Large intestine (tissue), 3 donors: Measurements from ENCODE around the gene SLC1A7. TPM values are rescaled to one million over a fixed set of nuclear protein-coding genes. Genes with fewer than 3 reads are reported as not detected.
A peak's percentile ranks its signal among the peaks of the same experiment; 100 is the strongest.

Experiments
- DNase-seq, 2 donors: peaks; one replicate each; pipeline versions ENCODE4 v3.0.0 to v3.0.0-alpha.2; 2013
- H3K27ac ChIP-seq: one replicate; pipeline ENCODE4 v1.5.1; 2013; ENCODE audit warnings: low read length
- H3K27me3 ChIP-seq: 2 replicates; pipeline ENCODE4 v1.6.1; 2013; ENCODE audit warnings: low read length; ENCODE audit not compliant: control insufficient read depth, insufficient read depth
- H3K36me3 ChIP-seq: 2 replicates; pipeline ENCODE4 v1.6.1; 2013; ENCODE audit warnings: low read length; ENCODE audit not compliant: control insufficient read depth, insufficient read depth
- H3K4me1 ChIP-seq: one replicate; pipeline ENCODE4 v1.6.1; 2013; ENCODE audit warnings: low read length; ENCODE audit not compliant: control insufficient read depth, insufficient read depth
- H3K4me3 ChIP-seq: one replicate; pipeline ENCODE4 v1.5.1; 2013; ENCODE audit warnings: low read length
- H3K9me3 ChIP-seq: one replicate; pipeline ENCODE4 v1.6.1; 2013; ENCODE audit warnings: mild to moderate bottlenecking, low read depth, low read length, moderate library complexity; ENCODE audit not compliant: control insufficient read depth
- WGBS: methylation state at CpG from one replicate; pipeline ENCODE4 v1.1.5; 2013; ENCODE audit warnings: low lambda C conversion rate; ENCODE audit not compliant: insufficient coverage; 5-methylcytosine and 5-hydroxymethylcytosine counted together
- polyA plus RNA-seq: library from polyadenylated mRNA; unstranded; fragments of 120-200 nt; gene quantifications from one replicate; pipeline ENCODE4 v1.2.1, GENCODE V29; 2013

Gene SLC1A7
- polyA plus RNA-seq, 1 donor = 0.40 TPM

DNA sequence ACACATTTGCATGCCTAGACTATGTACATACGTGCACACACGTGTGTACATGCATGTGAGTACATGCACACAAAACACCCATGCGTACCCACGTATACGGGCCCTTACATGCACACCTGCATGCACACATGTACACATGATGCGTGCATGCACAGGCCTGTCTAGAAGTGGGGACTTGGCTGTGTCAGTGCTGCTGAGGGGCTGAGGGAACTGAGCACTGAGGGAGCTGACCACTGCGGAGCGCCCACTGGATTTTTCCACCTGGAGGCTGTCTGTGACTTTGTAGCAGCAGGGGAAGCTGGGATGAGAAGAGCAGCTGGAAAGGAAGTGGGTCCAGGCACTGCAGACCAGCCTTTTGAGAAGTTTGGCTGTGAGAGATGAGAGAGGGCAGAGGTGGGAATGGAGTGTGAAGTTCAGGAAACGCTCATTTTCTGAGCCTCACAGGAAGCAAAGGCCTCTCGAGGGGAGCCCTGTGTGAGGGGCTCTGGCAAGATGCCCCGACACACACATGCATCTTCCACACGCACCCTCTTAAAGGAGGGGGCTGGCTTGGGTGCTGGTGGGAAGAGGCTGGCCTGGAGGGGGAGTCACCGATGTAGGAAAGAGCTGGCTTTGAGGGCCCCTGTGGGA is 59.5 kb downstream of the SLC1A7 start:
- Histone ChIP-seq H3K4me1 (peaks cover 4% of the 10 kb centered on the region), H3K9me3 (peaks cover 7% of the 10 kb centered on the region), H3K4me3 (no peak overlapping the region), H3K27ac (no peak overlapping the region), H3K27me3 (no peaks in the 10 kb centered on the region), H3K36me3 (no peaks in the 10 kb centered on the region)
- no peak for DNase-seq
- no CpG with 5 or more reads among the region's 13 CpGs for WGBS

DNA sequence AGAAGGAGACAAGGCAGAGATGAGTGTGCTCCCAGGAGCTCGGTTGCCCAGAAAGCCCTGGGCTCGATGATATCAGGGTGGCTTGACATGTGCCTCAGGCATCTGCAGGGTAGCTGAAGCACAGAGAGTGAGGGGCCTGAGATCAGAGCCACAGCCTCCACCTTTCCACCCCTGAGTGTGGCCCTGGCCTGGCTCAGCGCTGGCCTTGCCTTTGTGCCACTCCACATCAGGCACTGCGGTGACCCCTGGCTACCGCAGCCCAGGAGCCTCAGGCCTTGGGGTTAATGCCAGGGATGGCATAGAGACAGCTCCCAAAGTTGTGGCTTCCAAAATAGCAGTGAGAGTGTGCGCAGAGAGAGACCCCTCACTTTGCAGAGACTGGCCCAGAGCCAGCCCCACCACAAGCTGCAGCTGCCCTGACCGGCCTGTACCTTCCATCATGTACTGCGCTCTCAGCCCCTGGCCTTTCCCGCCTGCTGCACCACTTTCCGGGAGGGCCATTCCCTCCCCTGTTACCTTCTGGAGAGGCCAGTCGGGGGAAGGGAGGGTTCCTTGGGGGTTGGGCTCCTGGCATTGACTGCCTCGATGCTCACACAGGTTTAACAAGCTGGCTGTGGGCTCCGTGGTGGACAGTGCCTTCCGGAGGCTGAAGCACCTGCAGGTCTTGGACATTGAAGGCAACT is 60.9 kb downstream of the SLC1A7 start:
- H3K27ac ChIP-seq = no peak overlapping the region
- no peak for DNase-seq
- no peaks in the 10 kb centered on the region for H3K36me3 ChIP-seq
- WGBS = no CpG with 5 or more reads among the region's 14 CpGs
- H3K27me3 ChIP-seq = no peaks in the 10 kb centered on the region
- no peak overlapping the region for H3K4me3 ChIP-seq
- peaks cover 7% of the 10 kb centered on the region for H3K9me3 ChIP-seq
- peaks cover 4% of the 10 kb centered on the region for H3K4me1 ChIP-seq

DNA sequence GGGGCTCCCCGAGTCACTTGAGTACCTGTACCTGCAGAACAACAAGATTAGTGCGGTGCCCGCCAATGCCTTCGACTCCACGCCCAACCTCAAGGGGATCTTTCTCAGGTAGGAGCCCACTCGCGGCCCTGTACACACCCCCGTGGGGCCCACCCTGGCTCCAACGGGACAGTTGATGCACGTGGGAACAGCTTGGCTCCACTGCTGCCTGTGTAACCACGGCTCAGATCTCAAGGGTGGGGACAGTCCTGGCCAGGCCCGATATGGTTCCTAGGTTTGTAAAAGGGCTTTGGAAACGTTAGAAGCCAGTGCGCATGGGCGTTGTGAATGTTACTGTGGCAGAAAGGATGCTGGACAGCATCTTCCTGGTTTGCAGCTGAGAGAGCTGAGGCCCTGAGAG is 61.7 kb downstream of the SLC1A7 start:
- Histone ChIP-seq H3K9me3 (peaks cover 7% of the 10 kb centered on the region), H3K27ac (no peak overlapping the region), H3K4me1 (peaks cover 4% of the 10 kb centered on the region), H3K27me3 (no peaks in the 10 kb centered on the region), H3K36me3 (no peaks in the 10 kb centered on the region), H3K4me3 (no peak overlapping the region)
- WGBS = 60% methylated on average over 1 of the region's 15 CpGs
- DNase-seq = no peak

DNA sequence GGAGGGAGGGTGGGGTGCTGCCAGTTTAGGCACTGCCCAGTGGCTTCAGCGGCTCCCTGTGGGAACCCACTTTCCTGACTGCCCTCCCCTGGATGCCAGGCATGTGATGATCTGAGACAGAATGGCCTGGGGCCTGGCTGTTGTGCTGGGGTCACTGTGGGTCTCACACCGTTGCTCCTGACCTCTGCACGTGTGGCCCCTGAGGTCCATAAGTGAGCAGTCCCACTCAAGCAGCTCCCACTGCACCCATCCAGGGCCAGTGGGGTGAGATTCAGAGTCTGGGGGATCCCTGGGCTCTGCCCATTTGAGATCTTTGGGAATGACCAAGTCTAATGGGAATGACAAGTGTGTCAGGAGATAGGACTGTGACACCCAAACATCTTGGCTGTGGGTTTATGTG is 62.4 kb downstream of the SLC1A7 start:
- no peak overlapping the region for H3K27ac ChIP-seq
- no CpG with 5 or more reads among the region's 3 CpGs for WGBS
- DNase-seq = no peak
- peaks cover 7% of the 10 kb centered on the region for H3K9me3 ChIP-seq
- no peak overlapping the region for H3K4me3 ChIP-seq
- H3K36me3 ChIP-seq = no peaks in the 10 kb centered on the region
- no peaks in the 10 kb centered on the region for H3K27me3 ChIP-seq
- H3K4me1 ChIP-seq = peaks cover 4% of the 10 kb centered on the region

DNA sequence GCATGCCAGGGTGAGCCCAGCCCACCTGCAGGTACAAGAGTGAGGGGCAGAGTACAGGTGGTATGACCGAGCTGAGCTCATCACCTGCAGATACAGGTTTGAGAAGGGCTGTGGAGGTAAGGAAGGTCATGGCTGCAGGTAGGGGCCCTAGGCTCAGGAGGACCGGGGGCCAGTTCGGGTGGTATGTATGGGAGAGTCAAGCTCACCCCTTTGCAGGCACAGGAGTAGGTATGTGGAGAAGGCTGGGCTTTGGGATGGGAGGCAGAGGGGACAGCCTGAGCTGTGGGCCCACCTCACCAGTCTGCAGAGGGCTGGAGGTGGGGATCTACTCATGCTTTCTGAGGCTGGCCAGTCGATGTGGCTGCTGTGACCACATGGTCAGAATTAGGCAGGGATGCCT is 63.2 kb downstream of the SLC1A7 start:
- Histone ChIP-seq H3K9me3 (peaks cover 7% of the 10 kb centered on the region), H3K27ac (no peak overlapping the region), H3K27me3 (no peaks in the 10 kb centered on the region), H3K4me1 (peaks cover 4% of the 10 kb centered on the region), H3K36me3 (no peaks in the 10 kb centered on the region), H3K4me3 (no peak overlapping the region)
- no CpG with 5 or more reads among the region's 4 CpGs for WGBS
- DNase-seq = peak in 1 of 2 donors; percentile 24

DNA sequence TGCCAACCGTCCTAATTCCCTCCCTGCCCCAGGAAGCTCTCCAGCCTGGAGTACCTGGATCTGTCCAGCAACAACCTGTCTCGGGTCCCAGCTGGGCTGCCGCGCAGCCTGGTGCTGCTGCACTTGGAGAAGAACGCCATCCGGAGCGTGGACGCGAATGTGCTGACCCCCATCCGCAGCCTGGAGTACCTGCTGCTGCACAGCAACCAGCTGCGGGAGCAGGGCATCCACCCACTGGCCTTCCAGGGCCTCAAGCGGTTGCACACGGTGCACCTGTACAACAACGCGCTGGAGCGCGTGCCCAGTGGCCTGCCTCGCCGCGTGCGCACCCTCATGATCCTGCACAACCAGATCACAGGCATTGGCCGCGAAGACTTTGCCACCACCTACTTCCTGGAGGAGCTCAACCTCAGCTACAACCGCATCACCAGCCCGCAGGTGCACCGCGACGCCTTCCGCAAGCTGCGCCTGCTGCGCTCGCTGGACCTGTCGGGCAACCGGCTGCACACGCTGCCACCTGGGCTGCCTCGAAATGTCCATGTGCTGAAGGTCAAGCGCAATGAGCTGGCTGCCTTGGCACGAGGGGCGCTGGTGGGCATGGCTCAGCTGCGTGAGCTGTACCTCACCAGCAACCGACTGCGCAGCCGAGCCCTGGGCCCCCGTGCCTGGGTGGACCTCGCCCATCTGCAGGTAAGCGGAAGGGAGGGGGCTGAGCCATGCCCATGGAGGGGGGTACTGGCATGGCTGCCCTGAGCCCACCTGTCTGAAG is 63.9 kb downstream of the SLC1A7 start:
- peaks cover 4% of the 10 kb centered on the region for H3K4me1 ChIP-seq
- WGBS = no CpG with 5 or more reads among the region's 46 CpGs
- peaks cover 7% of the 10 kb centered on the region for H3K9me3 ChIP-seq
- H3K27ac ChIP-seq = no peak overlapping the region
- DNase-seq = no peak
- H3K4me3 ChIP-seq = no peak overlapping the region
- no peaks in the 10 kb centered on the region for H3K36me3 ChIP-seq
- H3K27me3 ChIP-seq = no peaks in the 10 kb centered on the region

DNA sequence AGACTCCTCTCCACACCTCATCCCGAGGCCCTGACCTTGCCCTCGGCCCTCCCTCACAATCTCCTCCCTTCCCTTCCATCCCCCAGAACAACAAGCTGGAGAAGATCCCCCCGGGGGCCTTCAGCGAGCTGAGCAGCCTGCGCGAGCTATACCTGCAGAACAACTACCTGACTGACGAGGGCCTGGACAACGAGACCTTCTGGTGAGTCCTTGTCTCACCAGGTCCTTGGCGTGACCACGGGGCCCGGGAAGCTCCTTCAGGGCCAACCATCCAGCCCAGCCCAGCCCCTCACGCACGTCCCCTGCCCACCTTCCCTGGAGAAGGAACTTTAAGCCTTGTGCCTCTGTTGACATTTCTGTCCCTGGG is 64.9 kb downstream of the SLC1A7 start:
- Histone ChIP-seq H3K27me3 (no peaks in the 10 kb centered on the region), H3K36me3 (no peaks in the 10 kb centered on the region), H3K4me3 (no peak overlapping the region), H3K27ac (no peak overlapping the region), H3K4me1 (peaks cover 4% of the 10 kb centered on the region), H3K9me3 (peaks cover 7% of the 10 kb centered on the region)
- WGBS = no CpG with 5 or more reads among the region's 13 CpGs
- no peak for DNase-seq

DNA sequence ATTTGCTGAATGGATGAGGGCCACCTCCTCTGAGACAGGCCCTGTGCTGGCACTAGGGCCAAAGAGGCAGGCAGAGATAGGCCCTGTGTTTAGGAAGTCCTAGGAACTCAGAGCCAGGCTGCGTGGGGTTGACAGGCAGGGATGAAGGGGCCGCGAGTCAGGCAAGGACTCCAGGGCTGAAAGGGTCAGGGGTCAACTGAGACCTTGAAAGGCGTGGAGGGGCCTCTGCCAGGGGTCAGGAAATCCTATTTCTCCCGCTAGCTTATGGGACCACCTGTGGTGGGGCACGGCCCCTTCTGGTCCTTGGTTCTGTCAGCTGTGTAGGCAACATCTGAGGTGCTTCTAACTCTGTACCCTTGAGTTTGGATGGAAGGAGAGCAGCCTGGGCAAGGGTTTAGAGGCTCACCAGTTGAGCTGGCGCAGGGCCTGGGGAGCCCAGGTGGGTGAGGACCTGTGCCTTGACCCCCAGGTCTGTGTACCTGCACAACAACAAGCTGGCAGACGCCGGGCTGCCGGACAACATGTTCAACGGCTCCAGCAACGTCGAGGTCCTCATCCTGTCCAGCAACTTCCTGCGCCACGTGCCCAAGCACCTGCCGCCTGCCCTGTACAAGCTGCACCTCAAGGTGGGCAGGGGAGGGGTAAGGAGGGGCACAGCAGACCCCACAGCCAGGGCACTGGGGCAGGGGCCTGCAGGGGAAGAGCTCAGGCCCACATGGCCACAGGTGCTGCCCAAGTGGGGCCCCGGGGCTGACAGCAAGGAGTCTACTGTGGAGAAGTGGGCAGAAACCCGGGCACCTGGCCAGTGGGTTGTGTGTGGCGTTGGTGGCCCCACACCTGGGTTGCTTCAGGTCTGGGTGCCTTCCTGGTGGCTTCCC is 65.5 kb downstream of the SLC1A7 start:
- no peaks in the 10 kb centered on the region for H3K36me3 ChIP-seq
- no peak overlapping the region for H3K4me3 ChIP-seq
- H3K27me3 ChIP-seq = no peaks in the 10 kb centered on the region
- DNase-seq = no peak
- no peak overlapping the region for H3K27ac ChIP-seq
- peaks cover 7% of the 10 kb centered on the region for H3K9me3 ChIP-seq
- WGBS = no CpG with 5 or more reads among the region's 19 CpGs
- peaks cover 4% of the 10 kb centered on the region for H3K4me1 ChIP-seq

DNA sequence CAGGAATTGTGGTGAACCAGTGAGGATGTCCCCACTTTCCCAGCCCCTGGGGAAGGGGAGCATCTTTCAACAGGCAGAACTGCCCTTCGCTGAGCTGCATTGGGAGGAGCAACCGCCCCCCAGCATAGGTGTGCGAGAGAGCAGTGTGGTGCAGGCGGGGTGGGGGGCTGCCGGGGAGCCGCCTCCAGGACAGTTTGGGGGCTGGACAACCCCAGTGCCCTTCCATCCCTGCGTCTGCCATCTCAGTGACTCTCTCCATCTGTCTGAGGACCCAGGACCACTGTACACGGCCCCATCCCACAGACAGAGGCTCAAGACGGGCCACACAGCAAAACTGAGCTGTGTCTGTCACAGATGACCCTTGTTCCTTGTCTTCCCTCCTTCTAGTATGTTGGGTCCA is 66.3 kb downstream of the SLC1A7 start:
- no peak overlapping the region for H3K27ac ChIP-seq
- peaks cover 7% of the 10 kb centered on the region for H3K9me3 ChIP-seq
- WGBS = no CpG with 5 or more reads among the region's 9 CpGs
- no peak for DNase-seq
- peaks cover 4% of the 10 kb centered on the region for H3K4me1 ChIP-seq
- no peaks in the 10 kb centered on the region for H3K36me3 ChIP-seq
- no peaks in the 10 kb centered on the region for H3K27me3 ChIP-seq
- no peak overlapping the region for H3K4me3 ChIP-seq

DNA sequence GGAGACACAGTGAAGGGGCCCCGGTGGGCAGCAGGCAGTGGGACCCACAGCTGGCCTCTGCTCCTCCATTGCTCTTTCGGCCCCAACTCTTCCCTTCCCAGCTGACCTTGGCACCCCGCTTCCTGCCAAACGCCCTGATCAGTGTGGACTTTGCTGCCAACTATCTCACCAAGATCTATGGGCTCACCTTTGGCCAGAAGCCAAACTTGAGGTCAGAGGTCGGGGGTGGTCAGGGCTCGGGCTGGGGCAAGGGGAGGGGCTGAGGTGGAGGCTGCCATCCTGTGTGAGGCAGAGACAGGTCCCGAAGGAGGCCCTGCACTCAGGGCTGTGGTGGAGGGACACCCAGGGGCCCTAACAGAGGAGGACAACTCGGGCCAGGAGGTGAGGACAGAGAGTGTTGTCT is 66.7 kb downstream of the SLC1A7 start:
- Histone ChIP-seq H3K9me3 (peaks cover 7% of the 10 kb centered on the region), H3K4me1 (peaks cover 4% of the 10 kb centered on the region), H3K4me3 (no peak overlapping the region), H3K27ac (no peak overlapping the region), H3K36me3 (no peaks in the 10 kb centered on the region), H3K27me3 (no peaks in the 10 kb centered on the region)
- no CpG with 5 or more reads among the region's 8 CpGs for WGBS
- no peak for DNase-seq
